Heart left ventricle (tissue), 13 donors: ENCODE measurements around the gene OPRL1.

Source experiments
- POLR2A ChIP-seq, 2 donors: fragments of 450-650 bp; IDR thresholded peaks; one replicate each; pipeline ENCODE4 v1.6.1; 2017; ENCODE audit warnings: antibody characterized with exemption in 2 of 2, mild to moderate bottlenecking in 2 of 2, moderate library complexity in 2 of 2
- TF ChIP-seq, protein P1 (sequence below), 12 donors: fragments of 200-600 bp; sonication (generic) in 4 of 12; IDR thresholded peaks; one replicate each; pipeline versions ENCODE4 v1.5.0 to v1.8.0; 2018 to 2022; ENCODE audit warnings: antibody characterized with exemption in 12 of 12, mild to moderate bottlenecking in 5 of 12
- donor health status: ischemic (EF 13 %, LVEDD 7.1; RV severe dilation, severe dysfunction).
- donor health status: DM: no; HTN: yes; CAD: no.
- donor health status: DM: no; HTN: no; CAD: no.
- donor health status: ischemic (EF 25% LVEDD 6.9; RV normal size, moderate dysfunction).
- donor health status: ischemic (EF 25% LVEDD 5.7; RV mildly dilated, moderate dysfunction).
- donor health status: ischemic (EF 35%, LVEDD 5.7; RV mildly dilated, moderate dysfunction).
- donor health status: nonischemic (EF 11% LVEDD 7.7; RV severe dilation, severe dysfunction).
- donor health status: DM: yes; HTN: yes; CAD: no.
- donor health status: PGD.
- donor health status: ischemic (EF 29% LVEDD 5.4; RV normal size, mild dysfunction).
- donor health status: nonischemic (EF 23%, LVEDD 6.1; RV moderate dilation, normal function).

DNA sequence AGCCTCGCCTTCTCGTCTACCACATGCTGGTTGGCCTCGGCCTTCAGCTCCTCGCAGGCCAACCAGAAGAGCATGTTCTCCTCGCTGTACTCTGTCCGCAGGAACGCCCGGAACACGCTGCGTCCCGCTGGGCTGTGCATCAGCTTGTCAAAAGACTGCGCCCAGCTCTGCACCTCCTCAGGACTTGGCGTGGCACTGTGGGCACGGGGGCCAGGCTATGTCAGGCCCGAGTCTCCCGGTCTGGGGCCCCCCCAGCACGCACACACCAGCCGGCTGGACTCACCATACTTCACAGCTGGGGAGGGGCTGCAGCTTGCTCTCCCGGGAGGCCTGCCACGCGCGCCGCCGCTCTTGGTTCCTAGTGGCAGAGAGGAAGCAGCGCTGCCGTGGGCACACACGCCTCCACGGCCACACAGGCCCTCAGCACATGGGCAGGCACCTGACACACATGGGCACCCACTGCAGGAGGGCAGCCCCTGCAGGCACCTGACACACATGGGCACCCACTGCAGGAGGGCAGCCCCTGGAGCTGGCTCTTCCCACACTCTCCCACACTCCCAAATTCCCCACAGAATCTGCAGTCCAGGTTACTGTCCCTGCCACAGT is 5.6 kb upstream of the OPRL1 start:
- TF ChIP-seq, protein P1, sequence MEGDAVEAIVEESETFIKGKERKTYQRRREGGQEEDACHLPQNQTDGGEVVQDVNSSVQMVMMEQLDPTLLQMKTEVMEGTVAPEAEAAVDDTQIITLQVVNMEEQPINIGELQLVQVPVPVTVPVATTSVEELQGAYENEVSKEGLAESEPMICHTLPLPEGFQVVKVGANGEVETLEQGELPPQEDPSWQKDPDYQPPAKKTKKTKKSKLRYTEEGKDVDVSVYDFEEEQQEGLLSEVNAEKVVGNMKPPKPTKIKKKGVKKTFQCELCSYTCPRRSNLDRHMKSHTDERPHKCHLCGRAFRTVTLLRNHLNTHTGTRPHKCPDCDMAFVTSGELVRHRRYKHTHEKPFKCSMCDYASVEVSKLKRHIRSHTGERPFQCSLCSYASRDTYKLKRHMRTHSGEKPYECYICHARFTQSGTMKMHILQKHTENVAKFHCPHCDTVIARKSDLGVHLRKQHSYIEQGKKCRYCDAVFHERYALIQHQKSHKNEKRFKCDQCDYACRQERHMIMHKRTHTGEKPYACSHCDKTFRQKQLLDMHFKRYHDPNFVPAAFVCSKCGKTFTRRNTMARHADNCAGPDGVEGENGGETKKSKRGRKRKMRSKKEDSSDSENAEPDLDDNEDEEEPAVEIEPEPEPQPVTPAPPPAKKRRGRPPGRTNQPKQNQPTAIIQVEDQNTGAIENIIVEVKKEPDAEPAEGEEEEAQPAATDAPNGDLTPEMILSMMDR (IDR thresholded peaks at IDR 0.05), result no peak
- no peak for TF ChIP-seq POLR2A (IDR thresholded peaks at IDR 0.05)
